ENCODE data around the gene FCER1G. TPM values are rescaled to one million over a fixed set of nuclear protein-coding genes. Genes with fewer than 3 reads are reported as not detected.

FCER1G gene
- total and polyA plus RNA-seq, 10 donors = 148 to 402 (median 243) TPM

GRCh38 chr1:161198897-161199431 is 16.1 kb upstream of the FCER1G start, which contains the start of gene ADAMTS4:
ADAMTS4 (minus strand) TSS chr1:161199054; CDS start chr1:161198627, 427 bp downstream.
- 61 to 91% (median 70%) methylated on average over 11 of the region's 11 CpGs for WGBS, 5 donors
- Histone ChIP-seq H3K4me3 (peak within 1 kb of the TSS; percentile 5 to 62 (median 22)), H3K4me1 (peaks cover 57 to 97% (median 88%) of the 10 kb centered on the region in 6 donors), H3K27ac (peak within 1 kb of the TSS; percentile 48 to 97 (median 94)), H3K27me3 (replicated peaks in 1 of 7) (no peaks in the 10 kb centered on the region), H3K36me3 (peaks cover 0 to 8% (median 2%) of the 10 kb centered on the region in 6 donors), H3K9me3 (no peaks in the 10 kb centered on the region)
- peak; percentile 47 for DNase-seq
- intact Hi-C loops (cut with DNase I; ENCODE audit: low total_unique reads) = no loop called here
- TF ChIP-seq POLR2AphosphoS5 (IDR thresholded peaks at IDR 0.05) = peak in 2 of 3 donors; percentile 45 to 87
- no peak for TF ChIP-seq CTCF (IDR thresholded peaks at IDR 0.05 in 8 of 11, conservative IDR thresholded peaks at IDR 0.05 in 3 of 11)

- peaks cover 51 to 97% (median 88%) of the 10 kb centered on the region in 6 donors for H3K4me1 ChIP-seq
- 51 to 69% (median 61%) methylated on average over 5 of the region's 5 CpGs for WGBS, 5 donors
- H3K27ac ChIP-seq = peak overlapping the region; percentile 48 to 97 (median 94)
- DNase-seq = peak; percentile 53
- H3K9me3 ChIP-seq = no peaks in the 10 kb centered on the region
- no peak overlapping the region for H3K4me3 ChIP-seq
- H3K36me3 ChIP-seq = peaks cover 0 to 15% (median 2%) of the 10 kb centered on the region in 6 donors
- intact Hi-C loops (cut with DNase I; ENCODE audit: low total_unique reads) = no loop called here
- no peaks in the 10 kb centered on the region for H3K27me3 ChIP-seq (replicated peaks in 1 of 7)
- TF ChIP-seq CTCF (IDR thresholded peaks at IDR 0.05 in 8 of 11, conservative IDR thresholded peaks at IDR 0.05 in 3 of 11) = no peak
- no peak for TF ChIP-seq POLR2A (IDR thresholded peaks at IDR 0.05)
- no peak for TF ChIP-seq POLR2AphosphoS5 (IDR thresholded peaks at IDR 0.05)
These were observed 15.5 kb upstream of the FCER1G start for GRCh38 chr1:161199506-161200139.

GRCh38 chr1:161200421-161200991 is 14.6 kb upstream of the FCER1G start:
- Histone ChIP-seq H3K27me3 (replicated peaks in 1 of 7) (no peaks in the 10 kb centered on the region), H3K4me3 (peak overlapping the region in 1 of 8 donors; percentile 83), H3K36me3 (peaks cover 0 to 24% (median 6%) of the 10 kb centered on the region in 6 donors), H3K9me3 (no peaks in the 10 kb centered on the region), H3K4me1 (peaks cover 52 to 97% (median 88%) of the 10 kb centered on the region in 6 donors), H3K27ac (peak overlapping the region; percentile 93 to 97 (median 95))
- peak; percentile 77 for DNase-seq
- TF ChIP-seq POLR2AphosphoS5 (IDR thresholded peaks at IDR 0.05) (no peak), CTCF (IDR thresholded peaks at IDR 0.05 in 8 of 11, conservative IDR thresholded peaks at IDR 0.05 in 3 of 11) (no peak), POLR2A (IDR thresholded peaks at IDR 0.05) (no peak)
- 37 to 65% (median 42%) methylated on average over 5 of the region's 5 CpGs for WGBS, 5 donors
- intact Hi-C loops (cut with DNase I; ENCODE audit: low total_unique reads) = no loop called here
